OCI-LY7 (cell line): ENCODE measurements around the gene MAPT. TPM values are rescaled to one million over a fixed set of nuclear protein-coding genes. Genes with fewer than 3 reads are reported as not detected.

Experiments used
- BruUV-seq: library from RNA; stranded (reverse); fragments of 400-500 nt; replicated peaks from 2 replicates; lab custom pipeline; 2021; lab: Mats Ljungman, UMichigan
- CTCF ChIA-PET: fragments of 300-600 bp; sonication (Branson Sonifier 250); formaldehyde crosslinking; loops from one replicate; lab custom pipeline; 2022; ENCODE audit warnings: antibody characterized with exemption; ENCODE audit not compliant: unreplicated experiment; lab: Charles Lee
- POLR2A ChIA-PET: fragments of 300-600 bp; sonication (Branson Sonifier 250); formaldehyde crosslinking; loops from one replicate; lab custom pipeline; 2022; ENCODE audit warnings: antibody characterized with exemption; lab: Charles Lee
- DNase-seq: peaks from one replicate; pipeline ENCODE4 v3.0.0-alpha.2; 2015; ENCODE audit warnings: low spot score
- H2AFZ ChIP-seq: fragments of 200-600 bp; sonication (generic), shearing (Covaris generic); 2 replicates; pipeline ENCODE4 v1.6.1; 2014; ENCODE audit warnings: mild to moderate bottlenecking, antibody characterized with exemption, low read length, moderate library complexity
- H3K27ac ChIP-seq: fragments of 200-600 bp; sonication (generic); 2 replicates; pipeline ENCODE4 v1.5.1; 2014; ENCODE audit warnings: mixed run types, low read depth, mild to moderate bottlenecking, moderate library complexity, low read length, inconsistent platforms; ENCODE audit not compliant: poor library complexity, severe bottlenecking
- H3K36me3 ChIP-seq: fragments of 200-600 bp; sonication (generic); 2 replicates; pipeline ENCODE4 v1.6.1; 2014; ENCODE audit warnings: mild to moderate bottlenecking, antibody characterized with exemption, low read length, moderate library complexity, mixed read lengths; ENCODE audit not compliant: insufficient read depth
- H3K4me1 ChIP-seq: fragments of 200-600 bp; sonication (generic); 2 replicates; pipeline ENCODE4 v1.5.1; 2014; ENCODE audit warnings: mild to moderate bottlenecking, low read length; ENCODE audit not compliant: insufficient read depth, poor library complexity, severe bottlenecking
- H3K4me2 ChIP-seq: fragments of 200-600 bp; sonication (generic); 2 replicates; pipeline ENCODE4 v1.6.1; 2014; ENCODE audit warnings: mild to moderate bottlenecking, low read length
- H3K4me3 ChIP-seq: fragments of 200-600 bp; sonication (generic); 2 replicates; pipeline ENCODE4 v1.5.1; 2014; ENCODE audit warnings: mild to moderate bottlenecking, low read depth, low read length; ENCODE audit not compliant: poor library complexity, severe bottlenecking
- H3K79me2 ChIP-seq: fragments of 200-600 bp; sonication (generic); 2 replicates; pipeline ENCODE4 v1.6.1; 2016; ENCODE audit warnings: low read depth, mild to moderate bottlenecking, low read length, moderate library complexity, mixed read lengths; ENCODE audit not compliant: insufficient read depth
- H3K9me2 ChIP-seq: fragments of 200-600 bp; sonication (generic); 2 replicates; pipeline ENCODE4 v1.6.1; 2016; ENCODE audit warnings: mild to moderate bottlenecking, low read length, mixed read lengths; ENCODE audit not compliant: insufficient read depth
- H3K9me3 ChIP-seq: fragments of 200-600 bp; sonication (generic); 2 replicates; pipeline ENCODE4 v1.6.1; 2014; ENCODE audit warnings: mild to moderate bottlenecking, mixed run types, low read length, mixed read lengths
- H4K20me1 ChIP-seq: fragments of 200-600 bp; sonication (generic); 2 replicates; pipeline ENCODE4 v1.6.1; 2014; ENCODE audit warnings: mild to moderate bottlenecking, antibody characterized with exemption, low read length, moderate library complexity, mixed read lengths; ENCODE audit not compliant: insufficient read depth
- EZH2phosphoT487 ChIP-seq: fragments of 200-600 bp; sonication (generic); IDR thresholded peaks from 2 replicates; pipeline ENCODE4 v1.6.1; 2018; ENCODE audit warnings: low read depth, borderline replicate concordance, mild to moderate bottlenecking, mixed run types, antibody characterized with exemption, low read length, moderate library complexity, mixed read lengths
- intact Hi-C: fragments of 100-400 bp; cut with micrococcal nuclease; formaldehyde crosslinking; loops from one replicate; pipeline ENCODE4 v1.10.0; 2022; ENCODE audit not compliant: unreplicated experiment
- total RNA-seq, 2 experiments: library from RNA; depleted of rRNA in 1 of 2; stranded (reverse); fragments of >200 nt in 1 of 2; shearing (Covaris generic) in 1 of 2; gene quantifications; 2 replicates each; pipeline ENCODE4 v1.2.3, GENCODE V29; 2014 to 2022
- TF ChIP-seq, protein P1 (sequence below): fragments of 200-600 bp; sonication (generic); conservative IDR thresholded peaks from 2 replicates; pipeline ENCODE4 v1.5.1; 2014; ENCODE audit warnings: mild to moderate bottlenecking, antibody characterized with exemption, low read length, moderate library complexity, mixed read lengths

Gene MAPT
- total RNA-seq, 2 experiments from 2014 or later: 0.44 TPM; not detected in 1

DNA sequence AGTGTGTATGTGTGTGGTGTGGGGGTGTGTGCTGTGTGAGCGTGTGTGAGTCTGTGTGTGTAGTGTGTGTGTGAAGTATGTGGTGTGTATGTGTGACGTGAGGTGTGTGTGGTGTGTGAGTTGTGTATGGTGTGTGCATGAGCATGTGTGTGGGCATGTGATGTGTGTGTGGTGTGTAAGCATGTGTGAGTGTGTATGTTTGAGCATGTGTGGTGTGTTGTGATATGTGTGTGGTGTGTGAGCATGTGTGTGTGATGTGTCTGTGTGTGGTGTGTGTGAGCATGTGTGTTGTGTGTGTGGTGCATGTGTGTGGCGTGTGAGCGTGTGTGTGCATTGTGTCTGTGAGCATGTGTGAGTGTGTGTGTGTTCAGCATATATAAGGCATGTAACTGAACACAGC, 20.9 kb downstream of the MAPT start:
- no peaks in the 10 kb centered on the region for H3K79me2 ChIP-seq
- BruUV-seq: no TSS peak
- DNase-seq: no peak
- TF ChIP-seq, protein P1, sequence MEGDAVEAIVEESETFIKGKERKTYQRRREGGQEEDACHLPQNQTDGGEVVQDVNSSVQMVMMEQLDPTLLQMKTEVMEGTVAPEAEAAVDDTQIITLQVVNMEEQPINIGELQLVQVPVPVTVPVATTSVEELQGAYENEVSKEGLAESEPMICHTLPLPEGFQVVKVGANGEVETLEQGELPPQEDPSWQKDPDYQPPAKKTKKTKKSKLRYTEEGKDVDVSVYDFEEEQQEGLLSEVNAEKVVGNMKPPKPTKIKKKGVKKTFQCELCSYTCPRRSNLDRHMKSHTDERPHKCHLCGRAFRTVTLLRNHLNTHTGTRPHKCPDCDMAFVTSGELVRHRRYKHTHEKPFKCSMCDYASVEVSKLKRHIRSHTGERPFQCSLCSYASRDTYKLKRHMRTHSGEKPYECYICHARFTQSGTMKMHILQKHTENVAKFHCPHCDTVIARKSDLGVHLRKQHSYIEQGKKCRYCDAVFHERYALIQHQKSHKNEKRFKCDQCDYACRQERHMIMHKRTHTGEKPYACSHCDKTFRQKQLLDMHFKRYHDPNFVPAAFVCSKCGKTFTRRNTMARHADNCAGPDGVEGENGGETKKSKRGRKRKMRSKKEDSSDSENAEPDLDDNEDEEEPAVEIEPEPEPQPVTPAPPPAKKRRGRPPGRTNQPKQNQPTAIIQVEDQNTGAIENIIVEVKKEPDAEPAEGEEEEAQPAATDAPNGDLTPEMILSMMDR: no peak
- no peak for TF ChIP-seq EZH2phosphoT487
- H3K4me3 ChIP-seq: no peak overlapping the region
- no peak overlapping the region for H3K27ac ChIP-seq
- intact Hi-C loops: no loop called here
- no peak overlapping the region for H2AFZ ChIP-seq
- no peaks in the 10 kb centered on the region for H4K20me1 ChIP-seq
- 0 out of 2 replicates have a peak, but pooled peaks cover 9% of the 10 kb centered on the region for H3K9me3 ChIP-seq
- ChIA-PET CTCF (no interaction called here), POLR2A (no interaction called here)
- H3K9me2 ChIP-seq: no peaks in the 10 kb centered on the region
- peaks cover 5% of the 10 kb centered on the region for H3K4me1 ChIP-seq
- no peaks in the 10 kb centered on the region for H3K36me3 ChIP-seq
- H3K4me2 ChIP-seq: no peak overlapping the region

DNA sequence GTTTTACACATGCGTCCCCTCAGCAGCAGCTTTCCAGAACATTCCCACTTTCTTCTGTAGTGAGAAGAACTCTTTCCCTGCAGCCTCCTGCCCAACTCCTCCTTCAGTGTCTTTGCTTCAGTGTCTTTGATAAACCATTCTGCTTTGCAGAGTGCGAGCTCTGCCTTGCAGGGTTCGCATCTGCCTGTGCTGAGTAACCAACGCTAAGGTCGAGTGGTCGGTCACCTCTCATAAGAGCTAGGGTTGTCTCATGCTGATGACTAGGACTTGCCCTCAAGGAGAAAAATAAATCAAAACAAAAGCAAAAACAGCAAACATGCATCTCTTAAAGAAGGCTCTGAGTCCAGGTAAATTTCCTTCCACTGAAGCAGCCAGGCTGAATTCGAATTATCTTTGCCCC, 22.7 kb downstream of the MAPT start:
- Histone ChIP-seq H3K4me1 (peaks cover 5% of the 10 kb centered on the region), H3K79me2 (no peaks in the 10 kb centered on the region), H2AFZ (no peak overlapping the region), H3K4me2 (no peak overlapping the region), H3K9me2 (no peaks in the 10 kb centered on the region), H3K4me3 (no peak overlapping the region), H3K36me3 (no peaks in the 10 kb centered on the region), H3K9me3 (0 out of 2 replicates have a peak, but pooled peaks cover 7% of the 10 kb centered on the region), H3K27ac (no peak overlapping the region), H4K20me1 (no peaks in the 10 kb centered on the region)
- TF ChIP-seq EZH2phosphoT487: no peak
- TF ChIP-seq, protein P1: no peak
- POLR2A ChIA-PET: no interaction called here
- no peak for DNase-seq
- CTCF ChIA-PET: no interaction called here
- intact Hi-C loops: no loop called here
- no TSS peak for BruUV-seq

DNA sequence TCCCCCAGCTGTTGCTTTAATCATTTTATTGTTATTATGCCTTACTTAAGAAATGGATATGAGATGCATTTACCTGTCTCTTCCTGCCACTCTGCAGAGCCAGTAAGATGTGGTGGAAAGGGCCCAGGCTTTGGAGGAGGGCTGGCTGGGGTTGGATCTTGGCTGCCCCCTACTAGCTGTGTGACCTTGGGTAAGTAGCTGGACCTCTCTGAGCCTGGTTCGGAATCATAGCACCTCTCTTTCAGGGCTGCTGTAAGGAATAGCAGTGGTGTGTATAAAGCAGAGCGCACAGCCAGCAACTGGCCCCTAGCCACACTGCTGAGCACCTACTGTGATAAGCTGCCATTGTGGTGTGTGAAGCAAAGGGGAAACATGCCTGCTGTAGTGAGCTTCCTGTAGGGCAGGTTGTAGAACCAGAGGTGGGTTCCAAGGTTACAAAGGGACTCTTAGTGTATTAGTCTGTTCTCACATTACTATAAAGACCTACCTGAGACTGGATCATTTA, 23.9 kb downstream of the MAPT start:
- Histone ChIP-seq H3K9me2 (no peaks in the 10 kb centered on the region), H3K27ac (no peak overlapping the region), H3K79me2 (no peaks in the 10 kb centered on the region), H3K36me3 (no peaks in the 10 kb centered on the region), H3K4me2 (no peak overlapping the region), H3K4me3 (no peak overlapping the region), H3K9me3 (no peaks in the 10 kb centered on the region), H4K20me1 (no peaks in the 10 kb centered on the region), H3K4me1 (peaks cover 5% of the 10 kb centered on the region), H2AFZ (no peak overlapping the region)
- no TSS peak for BruUV-seq
- ChIA-PET CTCF (no interaction called here), POLR2A (interaction anchor here (1.1 kb wide), 1 partner anchor 37 kb away, joined by 4 read pairs; no protein-coding TSS in a partner anchor)
- TF ChIP-seq EZH2phosphoT487: no peak
- TF ChIP-seq, protein P1: no peak
- intact Hi-C loops: no loop called here
- DNase-seq: no peak
